GM12865 (cell line): Measurements from ENCODE around the gene SLCO4A1.

Experiments
- DNase-seq: peaks from one replicate; pipeline ENCODE4 v3.0.0; 2010; ENCODE audit warnings: low read depth
- H3K4me3 ChIP-seq: 2 replicates; pipeline ENCODE4 v1.5.1; 2011; ENCODE audit warnings: mild to moderate bottlenecking, low read depth, low read length, control low read depth
- TF ChIP-seq, protein P1 (sequence below): IDR thresholded peaks from 2 replicates; pipeline ENCODE4 v1.5.1; 2011; ENCODE audit warnings: low read length, control low read depth, low read depth, inconsistent platforms; ENCODE audit not compliant: insufficient read depth; ENCODE audit errors: missing control alignments

The SLCO4A1 gene

DNA sequence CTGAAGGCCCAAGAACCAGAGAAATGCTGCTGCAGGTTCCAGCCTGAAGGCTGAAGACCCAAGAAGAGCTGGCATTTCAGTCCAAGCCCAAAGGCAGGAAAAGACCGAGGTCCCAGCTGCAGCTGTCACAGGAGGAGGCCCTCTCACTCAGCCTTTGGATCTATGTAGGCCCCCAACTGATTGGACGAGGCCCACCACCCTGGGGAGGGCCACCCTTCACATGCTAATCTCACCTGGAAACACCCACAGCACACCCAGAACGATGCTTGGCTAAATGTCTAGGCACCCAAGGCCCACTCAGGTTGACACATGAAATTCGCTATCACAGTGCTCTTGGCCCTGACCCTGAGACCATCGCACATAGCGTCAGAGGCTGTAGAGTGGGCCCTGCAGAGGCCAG lies 6.8 kb downstream of the SLCO4A1 start:
- TF ChIP-seq, protein P1, sequence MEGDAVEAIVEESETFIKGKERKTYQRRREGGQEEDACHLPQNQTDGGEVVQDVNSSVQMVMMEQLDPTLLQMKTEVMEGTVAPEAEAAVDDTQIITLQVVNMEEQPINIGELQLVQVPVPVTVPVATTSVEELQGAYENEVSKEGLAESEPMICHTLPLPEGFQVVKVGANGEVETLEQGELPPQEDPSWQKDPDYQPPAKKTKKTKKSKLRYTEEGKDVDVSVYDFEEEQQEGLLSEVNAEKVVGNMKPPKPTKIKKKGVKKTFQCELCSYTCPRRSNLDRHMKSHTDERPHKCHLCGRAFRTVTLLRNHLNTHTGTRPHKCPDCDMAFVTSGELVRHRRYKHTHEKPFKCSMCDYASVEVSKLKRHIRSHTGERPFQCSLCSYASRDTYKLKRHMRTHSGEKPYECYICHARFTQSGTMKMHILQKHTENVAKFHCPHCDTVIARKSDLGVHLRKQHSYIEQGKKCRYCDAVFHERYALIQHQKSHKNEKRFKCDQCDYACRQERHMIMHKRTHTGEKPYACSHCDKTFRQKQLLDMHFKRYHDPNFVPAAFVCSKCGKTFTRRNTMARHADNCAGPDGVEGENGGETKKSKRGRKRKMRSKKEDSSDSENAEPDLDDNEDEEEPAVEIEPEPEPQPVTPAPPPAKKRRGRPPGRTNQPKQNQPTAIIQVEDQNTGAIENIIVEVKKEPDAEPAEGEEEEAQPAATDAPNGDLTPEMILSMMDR = no peak
- no peak overlapping the region for H3K4me3 ChIP-seq
- no peak for DNase-seq

GRCh38 chr20:62650551-62651284 lies 8.4 kb downstream of the SLCO4A1 start:
- H3K4me3 ChIP-seq = peak overlapping the region; percentile 49
- TF ChIP-seq, protein P1 = no peak
- DNase-seq = no peak

DNA sequence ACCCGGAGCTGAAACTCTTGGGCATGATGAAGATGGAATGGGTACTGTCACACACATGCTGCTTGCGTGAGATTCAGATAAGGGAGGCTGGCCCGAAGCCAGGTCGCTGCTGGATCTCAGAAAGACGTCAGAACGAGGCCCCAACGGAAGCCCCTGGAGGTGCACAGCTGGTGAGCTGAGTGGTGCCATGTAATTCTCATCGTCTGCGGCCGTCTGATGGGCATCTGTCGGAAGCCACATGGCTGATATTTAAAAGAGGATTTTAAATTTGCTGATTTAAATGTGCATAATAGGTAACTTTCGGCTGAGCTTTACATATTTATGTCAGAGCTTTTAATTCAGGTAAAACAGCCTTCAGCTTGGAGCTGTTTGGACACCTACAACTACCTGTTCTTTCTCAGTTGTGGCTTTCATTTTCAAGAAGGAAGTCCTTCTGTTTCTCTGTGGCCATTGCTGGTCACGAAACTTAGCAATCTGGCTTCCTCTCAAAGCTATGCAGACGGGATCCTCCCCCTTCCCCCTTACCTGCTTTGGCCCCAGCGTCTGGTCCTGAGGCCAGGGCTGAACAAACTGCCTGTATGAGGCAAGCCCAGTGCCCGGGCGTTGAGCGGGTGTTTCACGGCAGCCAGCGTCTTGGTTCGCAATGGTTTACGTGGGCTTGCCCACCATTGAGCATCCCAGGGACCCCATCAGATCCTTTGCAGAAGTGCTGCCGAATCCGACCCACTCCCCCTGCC lies 9.2 kb downstream of the SLCO4A1 start:
- DNase-seq = peak; percentile 96
- H3K4me3 ChIP-seq = peak overlapping the region; percentile 49

DNA sequence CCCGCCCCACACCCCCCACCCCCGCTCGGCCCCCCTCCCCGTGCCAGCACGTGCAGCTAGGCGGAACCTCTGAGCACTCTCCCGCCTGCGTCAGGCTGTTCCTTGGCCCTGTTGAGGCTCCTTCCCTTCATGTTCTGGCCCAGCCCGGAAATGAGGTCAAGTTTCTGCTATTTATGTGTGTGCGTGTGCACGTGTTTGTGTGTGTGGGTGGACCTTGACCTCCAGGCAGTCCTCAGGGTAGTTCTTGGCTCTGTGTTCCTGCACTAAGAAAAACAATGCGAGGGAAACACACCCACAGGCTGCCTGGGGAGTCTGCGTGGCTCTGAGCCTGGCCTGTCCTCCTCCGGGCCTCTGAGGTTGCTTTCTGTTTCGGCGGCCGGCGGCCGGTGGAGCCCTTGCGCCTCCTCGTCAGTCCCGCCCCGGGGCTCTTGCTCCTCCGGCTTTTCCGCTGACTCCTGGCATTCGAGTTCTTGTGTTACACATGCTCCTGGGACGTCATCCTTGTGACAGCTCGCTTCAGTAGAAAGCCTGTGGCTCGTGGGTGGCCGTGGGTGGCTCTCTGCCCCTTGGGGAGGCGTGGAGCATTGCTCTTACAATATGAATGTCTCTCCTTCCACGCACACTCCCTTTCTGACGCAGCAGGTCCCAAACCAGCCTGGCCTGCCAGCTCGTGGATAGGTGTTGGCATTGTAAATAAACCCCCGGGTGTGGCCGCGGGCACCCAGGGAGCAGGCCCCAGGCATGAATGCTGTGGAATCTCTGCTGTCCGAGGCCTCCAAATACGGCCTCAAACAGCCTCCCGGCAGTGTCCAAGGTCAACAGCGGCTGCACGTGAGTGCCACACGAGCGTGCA lies 10.0 kb downstream of the SLCO4A1 start:
- peak; percentile 94 for DNase-seq
- TF ChIP-seq, protein P1 = no peak
- peak overlapping the region; percentile 49 for H3K4me3 ChIP-seq

More for the DNA sequence above, 9.2 kb downstream of the SLCO4A1 start:
- TF ChIP-seq, protein P1 = no peak

DNA sequence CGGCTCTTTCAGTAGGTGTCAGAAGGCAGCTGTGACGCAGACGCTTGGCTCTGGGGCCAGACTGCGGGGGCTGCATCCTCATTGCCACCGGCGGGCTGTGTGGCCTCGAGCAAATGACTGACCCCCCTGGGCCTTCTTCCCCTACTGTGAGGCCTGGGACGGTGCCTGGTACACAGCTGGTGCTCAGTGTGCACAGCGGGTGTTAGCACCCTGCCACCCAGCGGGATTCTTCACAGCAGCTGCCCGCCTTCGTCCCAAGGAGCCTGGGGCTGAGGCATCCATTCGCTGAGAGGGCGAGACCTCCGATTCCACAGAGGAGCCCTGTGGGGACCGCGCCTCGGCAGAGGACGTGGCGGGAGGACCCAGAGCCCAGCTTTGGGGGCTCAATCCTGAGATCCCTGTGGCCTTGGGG lies 10.6 kb downstream of the SLCO4A1 start:
- peak overlapping the region; percentile 49 for H3K4me3 ChIP-seq
- TF ChIP-seq, protein P1 = no peak
- DNase-seq = no peak

DNA sequence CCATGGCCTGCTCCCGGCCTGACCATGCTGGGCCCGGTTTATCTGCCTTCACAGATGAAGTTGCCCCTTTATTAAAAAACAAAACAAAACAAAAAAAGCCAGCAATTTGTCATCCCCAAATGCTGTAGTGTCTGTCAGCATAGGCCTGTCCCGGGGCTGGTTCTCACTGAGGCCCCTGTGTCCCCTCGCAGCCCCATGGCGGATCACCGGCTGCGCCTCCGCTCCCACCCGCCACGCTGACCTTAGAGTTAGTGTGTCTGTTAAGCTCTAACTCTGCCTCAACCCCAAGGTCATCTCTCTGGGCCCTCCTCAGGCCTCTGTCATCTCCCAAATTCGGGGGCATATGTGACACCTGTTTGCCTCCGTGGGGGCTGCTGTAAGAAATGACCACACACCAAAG lies 11.1 kb downstream of the SLCO4A1 start:
- no peak for DNase-seq
- TF ChIP-seq, protein P1 = no peak
- no peak overlapping the region for H3K4me3 ChIP-seq
